NCI-H2196 treated with DMSO at 0.1 percent for 48 hours (cell line): ENCODE data around the gene RPA1.
"Not testable (repeated sequence)": the region's sequence is repeated elsewhere in the genome, so short reads cannot be mapped to it uniquely, and the experiment has no call there.

Source experiments
- DNase-seq: peaks from one replicate; lab custom pipeline; 2025; ENCODE audit not compliant: unreplicated experiment; lab: John Stamatoyannopoulos, UW

Gene RPA1

GRCh38 chr17:1829592-1830257 lies at the start of gene RPA1, which contains the start of gene SMYD4:
Gene RPA1, plus strand, starts transcription at chr17:1830005. Its CDS starts 89 bp downstream, at chr17:1830094.
Gene SMYD4, minus strand, starts transcription at chr17:1829902. Its CDS starts 1,908 bp downstream, at chr17:1827994.
- DNase-seq = peak; percentile 47

GRCh38 chr17:1782171-1782567 lies 47.6 kb upstream of the RPA1 start:
- DNase-seq = no peak

- DNase-seq = no peak
Observed at GRCh38 chr17:1783271-1783670, 46.5 kb upstream of the RPA1 start.

- DNase-seq = peak; percentile 30
Observed at GRCh38 chr17:1783834-1784611, 45.8 kb upstream of the RPA1 start.

GRCh38 chr17:1785930-1786329 lies 43.9 kb upstream of the RPA1 start:
- DNase-seq = no peak

GRCh38 chr17:1786708-1787107 lies 43.1 kb upstream of the RPA1 start:
- DNase-seq = no peak

GRCh38 chr17:1787301-1787902 lies 42.4 kb upstream of the RPA1 start:
- no peak for DNase-seq

GRCh38 chr17:1789936-1790335 lies 39.9 kb upstream of the RPA1 start:
- no peak for DNase-seq

- no peak for DNase-seq
Observed at GRCh38 chr17:1792495-1793446, 37.0 kb upstream of the RPA1 start.

- DNase-seq = no peak
Observed at GRCh38 chr17:1793447-1793806, 36.4 kb upstream of the RPA1 start.

- DNase-seq = no peak
Observed at GRCh38 chr17:1796800-1797199, 33.0 kb upstream of the RPA1 start.

- DNase-seq = no peak
Observed at GRCh38 chr17:1797323-1797722, 32.5 kb upstream of the RPA1 start.

- not testable (repeated sequence) for DNase-seq
Observed at GRCh38 chr17:1797846-1798245, 32.0 kb upstream of the RPA1 start.

- no peak for DNase-seq
Observed at GRCh38 chr17:1800240-1800639, 29.6 kb upstream of the RPA1 start.

- no peak for DNase-seq
Observed at GRCh38 chr17:1800712-1801111, 29.1 kb upstream of the RPA1 start.

GRCh38 chr17:1802429-1802828 lies 27.4 kb upstream of the RPA1 start:
- DNase-seq = no peak

GRCh38 chr17:1803280-1803679 lies 26.5 kb upstream of the RPA1 start:
- no peak for DNase-seq

- no peak for DNase-seq
Observed at GRCh38 chr17:1807890-1808289, 21.9 kb upstream of the RPA1 start.

GRCh38 chr17:1808644-1809043 lies 21.2 kb upstream of the RPA1 start:
- no peak for DNase-seq

GRCh38 chr17:1809815-1810214 lies 20.0 kb upstream of the RPA1 start:
- not testable (repeated sequence) for DNase-seq
